Islet of Langerhans (tissue), 1 donor: ENCODE results near the gene PTPN5.
"Not testable (repeated sequence)": the region's sequence is repeated elsewhere in the genome, so short reads cannot be mapped to it uniquely, and the experiment has no call there.

ENCODE experiments used
- FAIRE-seq: peaks from one replicate; lab custom pipeline; 2011; peaks lifted over from hg19 to GRCh38; lab: Jason Lieb, UNC

The PTPN5 gene

GRCh38 chr11:18681949-18682348, 109.6 kb downstream of the PTPN5 start:
- FAIRE-seq: not testable (repeated sequence)
